HepG2 (cell line): ENCODE data around the gene UBE2Q2. TPM values are rescaled to one million over a fixed set of nuclear protein-coding genes. Genes with fewer than 3 reads are reported as not detected.

Experiments
- ATAC-seq: fragments of 200-7000 bp; cut with Tn5 transposase; 3 replicates; pipeline ENCODE4 v1.9.1; 2020; ENCODE audit warnings: mild to moderate bottlenecking, moderate library complexity
- BruUV-seq: library from RNA; stranded (reverse); fragments of 400-500 nt; replicated peaks from 2 replicates; lab custom pipeline; 2021; lab: Mats Ljungman, UMichigan
- CTCF ChIA-PET: fragments of 300-600 bp; formaldehyde crosslinking; extraction: SDS; loops from one replicate; lab custom pipeline; 2021; ENCODE audit warnings: low total read pairs, inconsistent platforms, low intra/inter-chr PET ratio; lab: Yijun Ruan, JAX
- POLR2A ChIA-PET: fragments of 350-600 bp; sonication (Branson Sonifier 250); formaldehyde crosslinking; loops from one replicate; lab custom pipeline; 2020; ENCODE audit warnings: antibody characterized with exemption, inconsistent platforms; lab: Yijun Ruan, JAX
- DNase-seq: peaks from one replicate; pipeline ENCODE4 v3.0.0-alpha.2; 2015; ENCODE audit warnings: low spot score
- FAIRE-seq: peaks from 3 replicates; lab custom pipeline; 2011; peaks lifted over from hg19 to GRCh38; lab: Jason Lieb, UNC
- H2AFZ ChIP-seq: one replicate; pipeline ENCODE4 v1.6.1; 2011; ENCODE audit warnings: low read length, inconsistent platforms
- H3K27ac ChIP-seq: fragments of 300-600 bp; 3 replicates; pipeline ENCODE4 v1.8.0; 2011; ENCODE audit warnings: mixed run types, mild to moderate bottlenecking, mixed read lengths, low read length, inconsistent platforms; ENCODE audit not compliant: insufficient read depth; ENCODE audit errors: extremely low read length
- H3K27me3 ChIP-seq, 2 experiments: fragments of 200-600 bp in 1 of 2; 2 replicates in 1 of 2; 3 replicates in 1 of 2; pipeline versions ENCODE4 v1.6.0 to v1.8.0; 2011; ENCODE audit warnings: low read length in 2 of 2, mild to moderate bottlenecking in 2 of 2, moderate library complexity in 2 of 2, inconsistent platforms in 1 of 2; ENCODE audit not compliant: insufficient read depth in 2 of 2, control insufficient read depth in 1 of 2
- H3K36me3 ChIP-seq, 2 experiments: fragments of 200-600 bp in 1 of 2; replicated peaks in 1 of 2; 2 replicates in 1 of 2; 3 replicates in 1 of 2; pipeline versions ENCODE4 v1.5.1 to v1.8.0; 2011; ENCODE audit warnings: low read length in 2 of 2, inconsistent platforms in 1 of 2; ENCODE audit not compliant: insufficient read depth in 2 of 2, control insufficient read depth in 1 of 2
- H3K4me1 ChIP-seq: 2 replicates; pipeline ENCODE4 v1.5.1; 2012; ENCODE audit warnings: low read length, inconsistent platforms; ENCODE audit not compliant: insufficient read depth
- H3K4me2 ChIP-seq: 2 replicates; pipeline ENCODE4 v1.6.0; 2011; ENCODE audit warnings: low read depth, low read length, inconsistent platforms
- H3K4me3 ChIP-seq, 3 experiments: fragments of 200-600 bp in 1 of 3; sonication (generic), shearing (Covaris generic) in 1 of 3; replicated peaks in 1 of 3; 2 replicates each; pipeline ENCODE4 v1.5.1; 2011 to 2016; ENCODE audit warnings: low read length in 3 of 3, inconsistent platforms in 2 of 3, low read depth in 2 of 3, mild to moderate bottlenecking in 2 of 3, control low read depth in 1 of 3, mixed read lengths in 1 of 3; ENCODE audit not compliant: insufficient read depth in 1 of 3
- H3K79me2 ChIP-seq: one replicate; pipeline ENCODE4 v1.6.1; 2011; ENCODE audit warnings: low read length, inconsistent platforms; ENCODE audit not compliant: insufficient read depth
- H3K9ac ChIP-seq: 2 replicates; pipeline ENCODE4 v1.6.0; 2011; ENCODE audit warnings: mild to moderate bottlenecking, low read depth, low read length, inconsistent platforms; ENCODE audit not compliant: insufficient read depth
- H3K9me3 ChIP-seq: 2 replicates; pipeline ENCODE4 v1.5.1; 2012; ENCODE audit warnings: mild to moderate bottlenecking, low read length
- H4K20me1 ChIP-seq: 2 replicates; pipeline ENCODE4 v1.6.0; 2011; ENCODE audit warnings: inconsistent platforms, mild to moderate bottlenecking, low read length, moderate library complexity; ENCODE audit not compliant: insufficient read depth
- BATF2 ChIP-seq: sonication (generic); formaldehyde crosslinking; IDR thresholded peaks from 2 replicates; pipeline ENCODE4 v1.8.0; 2022; ENCODE audit warnings: mild to moderate bottlenecking, missing genetic modification reagents, moderate library complexity
- E2F1 ChIP-seq: sonication (generic); formaldehyde crosslinking; IDR thresholded peaks from 2 replicates; pipeline ENCODE4 v1.5.0; 2020; ENCODE audit warnings: missing genetic modification reagents
- SMARCE1 ChIP-seq: fragments of 450-650 bp; IDR thresholded peaks from 2 replicates; pipeline ENCODE4 v1.6.1; 2017; ENCODE audit warnings: borderline replicate concordance
- XRCC5 ChIP-seq: fragments of 200-400 bp; formaldehyde crosslinking; optimal IDR thresholded peaks from 2 replicates; pipeline ENCODE3; 2017; ENCODE audit warnings: mild to moderate bottlenecking, low read length
- ZHX2 ChIP-seq, 2 experiments: sonication (generic) in 1 of 2; formaldehyde crosslinking in 1 of 2; IDR thresholded peaks; 2 replicates each; pipeline versions ENCODE4 v1.6.1 to v1.9.0; 2014 to 2022; ENCODE audit warnings: antibody characterized with exemption in 1 of 2, borderline replicate concordance in 1 of 2, inconsistent platforms in 1 of 2, low read depth in 1 of 2, missing genetic modification reagents in 1 of 2
- ZNF232 ChIP-seq: sonication (generic); formaldehyde crosslinking; IDR thresholded peaks from 2 replicates; pipeline ENCODE4 v1.4.0; 2020; ENCODE audit warnings: missing genetic modification reagents, borderline replicate concordance
- ZNF362 ChIP-seq: sonication (generic); formaldehyde crosslinking; IDR thresholded peaks from 2 replicates; pipeline ENCODE4 v1.4.0; 2020; ENCODE audit warnings: missing genetic modification reagents, mild to moderate bottlenecking, borderline replicate concordance
- ZNF609 ChIP-seq: sonication (generic); formaldehyde crosslinking; IDR thresholded peaks from 2 replicates; pipeline ENCODE4 v1.4.0; 2020; ENCODE audit warnings: mild to moderate bottlenecking, missing genetic modification reagents, borderline replicate concordance
- ZNF766 ChIP-seq: sonication (generic); formaldehyde crosslinking; IDR thresholded peaks from 2 replicates; pipeline ENCODE4 v1.5.0; 2020; ENCODE audit warnings: missing genetic modification reagents, borderline replicate concordance
- WGBS: methylation state at CpG from one replicate; pipeline ENCODE4 v1.1.6; 2017; ENCODE audit warnings: low lambda C conversion rate; 5-methylcytosine and 5-hydroxymethylcytosine counted together
- in situ Hi-C: cut with HindIII; loops from 2 replicates; pipeline ENCODE4 v1.10.0; 2017; ENCODE audit warnings: low pct_unique_long_range_greater_than_20kb; ENCODE audit not compliant: extremely low pct_ligation_motif_present
- intact Hi-C: fragments of 100-400 bp; cut with micrococcal nuclease; formaldehyde crosslinking; loops from one replicate; pipeline ENCODE4 v1.10.0; 2022; ENCODE audit not compliant: unreplicated experiment
- polyA plus RNA-seq, 8 experiments: library from polyadenylated mRNA; depleted of rRNA in 3 of 8; stranded (reverse) in 7 of 8; unstranded in 1 of 8; fragments of >200 nt; fragmentation: Illumina TruSeq in 4 of 8; extraction: Trizol in 4 of 8; gene quantifications; 2 replicates each; pipeline versions ENCODE4 v1.2.1 to v1.2.3, GENCODE V29; 2011 to 2016; ENCODE audit warnings: low read depth in 4 of 8, missing spikeins in 1 of 8, mixed read lengths in 1 of 8; ENCODE audit not compliant: insufficient read depth in 1 of 8
- total RNA-seq, 5 experiments: library from RNA; depleted of rRNA; stranded (reverse); fragments of >200 nt; fragmentation: Illumina TruSeq; extraction: Trizol; gene quantifications; 2 replicates each; pipeline ENCODE4 v1.2.3, GENCODE V29; 2016; ENCODE audit warnings: low read depth in 1 of 5

Gene UBE2Q2
- total and polyA plus RNA-seq, 2 of the 13 experiments (the other 11 are each of a cell fraction or from before 2014, with no cell fraction given): 10.6 to 20.4 TPM

- H3K27ac ChIP-seq: no peak overlapping the region
- in situ Hi-C loops: loop anchor here (5.0 to 10.0 kb wide), 2 partner anchors 110 to 328 kb away; no protein-coding TSS in a partner anchor
- H4K20me1 ChIP-seq: no peaks in the 10 kb centered on the region
- no peak for FAIRE-seq
- no peak for DNase-seq
- H3K4me3 ChIP-seq: no peak overlapping the region
- H3K79me2 ChIP-seq: no peaks in the 10 kb centered on the region
- CTCF ChIA-PET: no interaction called here
- H3K4me1 ChIP-seq: no peaks in the 10 kb centered on the region
- intact Hi-C loops: no loop called here
- peak overlapping the region; percentile 32; the same call in 1 of the 2 replicates for H3K4me2 ChIP-seq
- no peaks in the 10 kb centered on the region for H3K9me3 ChIP-seq
- no peak overlapping the region for H2AFZ ChIP-seq
- ATAC-seq: peak; percentile 49
- no peak overlapping the region for H3K9ac ChIP-seq
- WGBS: 26% methylated on average over 5 of the region's 5 CpGs
- no peaks in the 10 kb centered on the region for H3K36me3 ChIP-seq
- no peaks in the 10 kb centered on the region; a peak in 1 of 5 replicates for H3K27me3 ChIP-seq
- no TSS peak for BruUV-seq
- POLR2A ChIA-PET: no interaction called here
- TF ChIP-seq ZHX2 (IDR thresholded peaks at IDR 0.05; ENCODE audit: low read depth) (no peak), ZHX2 (CRISPR knock-in tag; IDR thresholded peaks at IDR 0.05; ENCODE audit: borderline replicate concordance) (no peak), BATF2 (no peak), E2F1 (CRISPR knock-in tag) (no peak), ZNF362 (CRISPR knock-in tag) (no peak), SMARCE1 (no peak), ZNF609 (no peak), ZNF766 (CRISPR knock-in tag) (no peak), XRCC5 (no peak), ZNF232 (CRISPR knock-in tag) (no peak)
Observed at GRCh38 chr15:75814794-75815193, 28.5 kb upstream of the UBE2Q2 start.
